Measurements from ENCODE around the gene POLR2F.

DNA sequence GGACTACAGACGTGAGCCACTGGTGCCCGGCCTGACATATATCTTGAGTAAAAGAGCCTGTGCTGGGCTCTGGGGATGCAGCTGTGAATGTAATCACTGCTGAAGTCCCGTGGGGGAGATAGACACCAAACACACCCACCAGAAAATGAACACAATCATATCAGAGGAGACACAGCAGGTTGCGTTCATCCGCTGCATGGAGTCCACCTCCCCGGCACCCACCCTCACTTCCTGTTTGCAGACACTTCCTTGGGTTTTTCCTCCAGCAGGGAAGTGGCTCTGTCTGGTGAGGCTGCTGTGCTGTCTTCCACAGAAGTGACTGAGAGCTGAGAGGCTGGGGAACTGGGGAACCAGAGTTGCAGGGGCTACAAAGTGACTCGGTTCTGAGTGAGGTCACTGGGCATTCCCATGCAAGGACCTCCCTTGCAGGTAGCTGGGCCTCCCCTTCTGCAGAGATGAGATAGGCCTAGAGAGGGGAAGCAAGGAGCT, 40.2 kb upstream of the POLR2F start:
- TF ChIP-seq EP300 (IDR thresholded peaks at IDR 0.05): no peak
- TF ChIP-seq POLR2A (IDR thresholded peaks at IDR 0.05): no peak
- TF ChIP-seq, protein P1, sequence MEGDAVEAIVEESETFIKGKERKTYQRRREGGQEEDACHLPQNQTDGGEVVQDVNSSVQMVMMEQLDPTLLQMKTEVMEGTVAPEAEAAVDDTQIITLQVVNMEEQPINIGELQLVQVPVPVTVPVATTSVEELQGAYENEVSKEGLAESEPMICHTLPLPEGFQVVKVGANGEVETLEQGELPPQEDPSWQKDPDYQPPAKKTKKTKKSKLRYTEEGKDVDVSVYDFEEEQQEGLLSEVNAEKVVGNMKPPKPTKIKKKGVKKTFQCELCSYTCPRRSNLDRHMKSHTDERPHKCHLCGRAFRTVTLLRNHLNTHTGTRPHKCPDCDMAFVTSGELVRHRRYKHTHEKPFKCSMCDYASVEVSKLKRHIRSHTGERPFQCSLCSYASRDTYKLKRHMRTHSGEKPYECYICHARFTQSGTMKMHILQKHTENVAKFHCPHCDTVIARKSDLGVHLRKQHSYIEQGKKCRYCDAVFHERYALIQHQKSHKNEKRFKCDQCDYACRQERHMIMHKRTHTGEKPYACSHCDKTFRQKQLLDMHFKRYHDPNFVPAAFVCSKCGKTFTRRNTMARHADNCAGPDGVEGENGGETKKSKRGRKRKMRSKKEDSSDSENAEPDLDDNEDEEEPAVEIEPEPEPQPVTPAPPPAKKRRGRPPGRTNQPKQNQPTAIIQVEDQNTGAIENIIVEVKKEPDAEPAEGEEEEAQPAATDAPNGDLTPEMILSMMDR (IDR thresholded peaks at IDR 0.05): no peak
